Measurements from ENCODE around the gene PRKAR1A.

Gene PRKAR1A

GRCh38 chr17:68598074-68598473 lies 85.8 kb downstream of the PRKAR1A start:
- peak overlapping the region; percentile 70 for H3K4me3 ChIP-seq (ENCODE audit: low read length)
- no peaks in the 10 kb centered on the region for H3K9me3 ChIP-seq (ENCODE audit: insufficient read depth, low read depth, low read length)
- peaks cover 32% of the 10 kb centered on the region; the same call in 1 of the 2 replicates for H3K36me3 ChIP-seq (ENCODE audit: insufficient read depth, low read depth, low read length)
- H3K27ac ChIP-seq (ENCODE audit: low read length) = no peak overlapping the region
- H3K4me1 ChIP-seq (ENCODE audit: insufficient read depth, low read length) = peaks cover 13% of the 10 kb centered on the region; the same call in 1 of the 2 replicates
- 0 out of 2 replicates have a peak overlapping the region, but pooled peaks have one; percentile 84 for H3K9ac ChIP-seq (ENCODE audit: low read depth, low read length)
- peaks cover 43% of the 10 kb centered on the region for H3K27me3 ChIP-seq (ENCODE audit: insufficient read depth, low read length)

- Histone ChIP-seq H3K4me3 (ENCODE audit: low read length) (peak overlapping the region; percentile 70), H3K4me1 (ENCODE audit: insufficient read depth, low read length) (peaks cover 17% of the 10 kb centered on the region; the same call in 1 of the 2 replicates), H3K9ac (ENCODE audit: low read depth, low read length) (peak overlapping the region; percentile 84)
These were observed 86.3 kb downstream of the PRKAR1A start for GRCh38 chr17:68598545-68598961.

GRCh38 chr17:68599091-68599490 lies 86.9 kb downstream of the PRKAR1A start:
- Histone ChIP-seq H3K9ac (ENCODE audit: low read depth, low read length) (peak overlapping the region; percentile 84), H3K4me1 (ENCODE audit: insufficient read depth, low read length) (peaks cover 20% of the 10 kb centered on the region; the same call in 1 of the 2 replicates), H3K4me3 (ENCODE audit: low read length) (peak overlapping the region; percentile 70), H3K9me3 (ENCODE audit: insufficient read depth, low read depth, low read length) (no peaks in the 10 kb centered on the region), H3K27ac (ENCODE audit: low read length) (no peak overlapping the region), H3K27me3 (ENCODE audit: insufficient read depth, low read length) (peaks cover 49% of the 10 kb centered on the region), H3K36me3 (ENCODE audit: insufficient read depth, low read depth, low read length) (peaks cover 26% of the 10 kb centered on the region; the same call in 1 of the 2 replicates)

More at GRCh38 chr17:68598545-68598961, 86.3 kb downstream of the PRKAR1A start:
- no peak overlapping the region for H3K27ac ChIP-seq (ENCODE audit: low read length)
- no peaks in the 10 kb centered on the region for H3K9me3 ChIP-seq (ENCODE audit: insufficient read depth, low read depth, low read length)
- peaks cover 29% of the 10 kb centered on the region; the same call in 1 of the 2 replicates for H3K36me3 ChIP-seq (ENCODE audit: insufficient read depth, low read depth, low read length)
- H3K27me3 ChIP-seq (ENCODE audit: insufficient read depth, low read length) = peaks cover 48% of the 10 kb centered on the region

- Histone ChIP-seq H3K9ac (ENCODE audit: low read depth, low read length) (peak overlapping the region; percentile 84), H3K9me3 (ENCODE audit: insufficient read depth, low read depth, low read length) (no peaks in the 10 kb centered on the region), H3K27ac (ENCODE audit: low read length) (no peak overlapping the region), H3K4me1 (ENCODE audit: insufficient read depth, low read length) (peaks cover 20% of the 10 kb centered on the region; the same call in 1 of the 2 replicates), H3K4me3 (ENCODE audit: low read length) (peak overlapping the region; percentile 70), H3K36me3 (ENCODE audit: insufficient read depth, low read depth, low read length) (peaks cover 26% of the 10 kb centered on the region; the same call in 1 of the 2 replicates), H3K27me3 (ENCODE audit: insufficient read depth, low read length) (peaks cover 49% of the 10 kb centered on the region)
These were observed 87.4 kb downstream of the PRKAR1A start for GRCh38 chr17:68599552-68600066.

GRCh38 chr17:68600067-68600930 lies 88.1 kb downstream of the PRKAR1A start:
- H3K9me3 ChIP-seq (ENCODE audit: insufficient read depth, low read depth, low read length) = no peaks in the 10 kb centered on the region
- peaks cover 49% of the 10 kb centered on the region for H3K27me3 ChIP-seq (ENCODE audit: insufficient read depth, low read length)
- H3K4me3 ChIP-seq (ENCODE audit: low read length) = peak overlapping the region; percentile 70
- H3K36me3 ChIP-seq (ENCODE audit: insufficient read depth, low read depth, low read length) = peaks cover 20% of the 10 kb centered on the region; the same call in 1 of the 2 replicates
- H3K27ac ChIP-seq (ENCODE audit: low read length) = no peak overlapping the region
- H3K9ac ChIP-seq (ENCODE audit: low read depth, low read length) = peak overlapping the region; percentile 84
- H3K4me1 ChIP-seq (ENCODE audit: insufficient read depth, low read length) = peaks cover 26% of the 10 kb centered on the region; the same call in 1 of the 2 replicates
